Keratinocyte (primary cell): ENCODE measurements around the gene HOXB2. TPM values are rescaled to one million over a fixed set of nuclear protein-coding genes. Genes with fewer than 3 reads are reported as not detected.

Source experiments
- DNase-seq: peaks from one replicate; pipeline ENCODE4 v3.0.0-alpha.2; 2011; ENCODE audit warnings: low read depth, missing footprints, low spot score
- FAIRE-seq: peaks from 2 replicates; lab custom pipeline; 2011; peaks lifted over from hg19 to GRCh38; lab: Jason Lieb, UNC
- H2AFZ ChIP-seq: 2 replicates; pipeline ENCODE4 v1.6.0; 2012; ENCODE audit warnings: low read length, control low read depth, inconsistent platforms; ENCODE audit not compliant: control insufficient read depth
- H3K27ac ChIP-seq: 2 replicates; pipeline ENCODE4 v1.5.1; 2011; ENCODE audit warnings: low read length; ENCODE audit not compliant: control insufficient read depth, insufficient read depth
- H3K27me3 ChIP-seq: 3 replicates; pipeline ENCODE4 v1.6.0; 2011; ENCODE audit warnings: low read length; ENCODE audit not compliant: control insufficient read depth, insufficient read depth; ENCODE audit errors: extremely low read depth
- H3K36me3 ChIP-seq, 2 experiments: 2 replicates in 1 of 2; 3 replicates in 1 of 2; pipeline ENCODE4 v1.5.1; 2011; ENCODE audit warnings: low read length in 2 of 2, mild to moderate bottlenecking in 1 of 2; ENCODE audit not compliant: control insufficient read depth in 2 of 2, insufficient read depth in 2 of 2; ENCODE audit errors: extremely low read depth in 1 of 2
- H3K4me1 ChIP-seq: 3 replicates; pipeline ENCODE4 v1.5.1; 2011; ENCODE audit warnings: low read length; ENCODE audit not compliant: control insufficient read depth, insufficient read depth; ENCODE audit errors: extremely low read depth
- H3K4me2 ChIP-seq: 3 replicates; pipeline ENCODE4 v1.6.0; 2011; ENCODE audit warnings: low read depth, low read length; ENCODE audit not compliant: control insufficient read depth, insufficient read depth; ENCODE audit errors: extremely low read depth
- H3K4me3 ChIP-seq, 3 experiments: fragments of 200-600 bp in 1 of 3; sonication (generic) in 1 of 3; 2 replicates in 2 of 3; 3 replicates in 1 of 3; pipeline ENCODE4 v1.5.1; 2011 to 2016; ENCODE audit warnings: low read length in 3 of 3, mild to moderate bottlenecking in 3 of 3, control low read depth in 2 of 3, inconsistent platforms in 1 of 3, low read depth in 1 of 3, mixed read lengths in 1 of 3, mixed run types in 1 of 3, moderate library complexity in 1 of 3; ENCODE audit not compliant: control insufficient read depth in 2 of 3, insufficient read depth in 2 of 3; ENCODE audit errors: extremely low read depth in 1 of 3
- H3K79me2 ChIP-seq: 2 replicates; pipeline ENCODE4 v1.6.0; 2012; ENCODE audit warnings: low read length; ENCODE audit not compliant: control insufficient read depth, insufficient read depth
- H3K9ac ChIP-seq: 3 replicates; pipeline ENCODE4 v1.6.0; 2011; ENCODE audit warnings: low read length; ENCODE audit not compliant: control insufficient read depth, insufficient read depth; ENCODE audit errors: extremely low read depth
- H3K9me1 ChIP-seq: 3 replicates; pipeline ENCODE4 v1.6.0; 2011; ENCODE audit warnings: low read length; ENCODE audit not compliant: control insufficient read depth, insufficient read depth; ENCODE audit errors: extremely low read depth
- H3K9me3 ChIP-seq: 2 replicates; pipeline ENCODE4 v1.5.1; 2012; ENCODE audit warnings: low read depth, low read length; ENCODE audit not compliant: control insufficient read depth
- H4K20me1 ChIP-seq: 3 replicates; pipeline ENCODE4 v1.6.0; 2011; ENCODE audit warnings: low read length; ENCODE audit not compliant: control insufficient read depth, insufficient read depth; ENCODE audit errors: extremely low read depth
- CTCF ChIP-seq, 3 experiments: IDR thresholded peaks in 1 of 3; conservative IDR thresholded peaks in 1 of 3; optimal IDR thresholded peaks in 1 of 3; 2 replicates in 2 of 3; 3 replicates in 1 of 3; pipeline versions ENCODE3 to v1.5.1; 2011; ENCODE audit warnings: low read length in 3 of 3, mild to moderate bottlenecking in 3 of 3, moderate library complexity in 2 of 3, control low read depth in 1 of 3, inconsistent platforms in 1 of 3; ENCODE audit not compliant: insufficient read depth in 2 of 3; ENCODE audit errors: extremely low read depth in 1 of 3
- EZH2 ChIP-seq: IDR thresholded peaks from one replicate; pipeline ENCODE4 v1.6.1; 2012; ENCODE audit warnings: inconsistent platforms, mild to moderate bottlenecking, low read length, moderate library complexity
- dilution Hi-C: fragments of 300-500 bp; cut with MboI; formaldehyde crosslinking; loops from one replicate; pipeline ENCODE4 v1.7.0; 2020; ENCODE audit warnings: low sequenced_read_pairs; ENCODE audit not compliant: extremely low pct_ligation_motif_present
- polyA plus RNA-seq, 5 experiments: library from polyadenylated mRNA; depleted of rRNA in 3 of 5; stranded (reverse) in 3 of 5; stranded (forward) in 1 of 5; unstranded in 1 of 5; fragments of >200 nt; gene quantifications; 1 replicate in 1 of 5; 2 replicates in 3 of 5; 3 replicates in 1 of 5; pipeline versions ENCODE4 v1.2.1 to v1.2.3, GENCODE V29; 2011 to 2012; ENCODE audit warnings: missing spikeins in 2 of 5, low read depth in 1 of 5, low replicate concordance in 1 of 5

HOXB2 gene
- polyA plus RNA-seq, 1 donor (not counting 4 experiments of a cell fraction or from before 2014, with no cell fraction given): 3.8 TPM

GRCh38 chr17:48561884-48562810, 17.2 kb upstream of the HOXB2 start:
- peak in 1 of 3 experiments; percentile 16 for TF ChIP-seq CTCF (optimal IDR thresholded peaks at IDR 0.05 in 1 of 3, IDR thresholded peaks at IDR 0.05 in 1 of 3, conservative IDR thresholded peaks at IDR 0.05 in 1 of 3; ENCODE audit: extremely low read depth in 1 of 3, insufficient read depth in 2 of 3, low read length in 3 of 3)
- no peak for TF ChIP-seq EZH2
- DNase-seq: no peak
- peaks cover 0 to 3% of the 10 kb centered on the region in 2 experiments for H3K36me3 ChIP-seq
- no peaks in the 10 kb centered on the region for H3K79me2 ChIP-seq
- peaks cover 50% of the 10 kb centered on the region for H3K27me3 ChIP-seq
- FAIRE-seq: no peak
- H2AFZ ChIP-seq: no peak overlapping the region
- H3K27ac ChIP-seq: no peak overlapping the region
- no peak overlapping the region for H3K4me2 ChIP-seq
- no peaks in the 10 kb centered on the region for H3K9me3 ChIP-seq
- H4K20me1 ChIP-seq: no peaks in the 10 kb centered on the region
- H3K4me3 ChIP-seq: no peak overlapping the region
- dilution Hi-C loops: no loop called here
- no peaks in the 10 kb centered on the region for H3K9me1 ChIP-seq
- H3K4me1 ChIP-seq: peaks cover 1% of the 10 kb centered on the region
- H3K9ac ChIP-seq: no peak overlapping the region

- Histone ChIP-seq H3K4me2 (no peak overlapping the region), H3K9me3 (no peaks in the 10 kb centered on the region), H4K20me1 (no peaks in the 10 kb centered on the region), H3K36me3 (peaks cover 0 to 1% of the 10 kb centered on the region in 2 experiments), H3K27me3 (peaks cover 33% of the 10 kb centered on the region), H3K4me3 (no peak overlapping the region), H3K9me1 (no peaks in the 10 kb centered on the region), H2AFZ (no peak overlapping the region), H3K4me1 (peaks cover 14% of the 10 kb centered on the region), H3K79me2 (no peaks in the 10 kb centered on the region), H3K27ac (no peak overlapping the region), H3K9ac (no peak overlapping the region)
- FAIRE-seq (no peak), DNase-seq (no peak)
- dilution Hi-C loops: no loop called here
- no peak for TF ChIP-seq CTCF (optimal IDR thresholded peaks at IDR 0.05 in 1 of 3, IDR thresholded peaks at IDR 0.05 in 1 of 3, conservative IDR thresholded peaks at IDR 0.05 in 1 of 3; ENCODE audit: extremely low read depth in 1 of 3, insufficient read depth in 2 of 3, low read length in 3 of 3)
- no peak for TF ChIP-seq EZH2
Measured at GRCh38 chr17:48559840-48560817, 15.2 kb upstream of the HOXB2 start.
